Vagina (tissue), 2 donors: Measurements from ENCODE around the gene OR52I2. TPM values are rescaled to one million over a fixed set of nuclear protein-coding genes. Genes with fewer than 3 reads are reported as not detected.

ENCODE experiments used
- DNase-seq, 2 donors: peaks; one replicate each; pipeline ENCODE4 v3.0.0-alpha.2; 2017; ENCODE audit errors: extremely low spot score in 2 of 2
- H3K27ac ChIP-seq: fragments of 200-600 bp; sonication (generic); one replicate; pipeline ENCODE4 v1.5.1; 2019
- H3K27me3 ChIP-seq: fragments of 200-600 bp; sonication (generic); one replicate; pipeline ENCODE4 v1.5.1; 2019
- H3K36me3 ChIP-seq, 2 donors: fragments of 200-600 bp; sonication (generic); one replicate each; pipeline ENCODE4 v1.5.1; 2017 to 2019
- H3K4me1 ChIP-seq: fragments of 200-600 bp; sonication (generic); one replicate; pipeline ENCODE4 v1.5.1; 2019
- H3K4me3 ChIP-seq, 2 donors: fragments of 200-600 bp; sonication (generic); 1 replicate in 1 of 2; 2 replicates in 1 of 2; pipeline ENCODE4 v1.5.1; 2016 to 2019
- H3K9me3 ChIP-seq: fragments of 200-600 bp; sonication (generic); one replicate; pipeline ENCODE4 v1.5.1; 2019
- POLR2A ChIP-seq, 2 donors: fragments of 450-650 bp; IDR thresholded peaks; one replicate each; pipeline ENCODE4 v1.6.1; 2017; ENCODE audit warnings: antibody characterized with exemption in 2 of 2, mild to moderate bottlenecking in 2 of 2, moderate library complexity in 2 of 2
- POLR2AphosphoS5 ChIP-seq, 2 donors: sonication (generic); formaldehyde crosslinking; IDR thresholded peaks; one replicate each; pipeline ENCODE4 v1.9.0; 2017; ENCODE audit warnings: antibody characterized with exemption in 2 of 2, mild to moderate bottlenecking in 2 of 2, low read depth in 1 of 2; ENCODE audit not compliant: insufficient read depth in 1 of 2
- intact Hi-C: fragments of 100-400 bp; cut with DNase I; formaldehyde crosslinking; loops from one replicate; pipeline ENCODE4 v1.15.1; 2023
- total RNA-seq: library from RNA; depleted of rRNA; stranded (reverse); fragments of >200 nt; gene quantifications from one replicate; pipeline ENCODE4 v1.2.3, GENCODE V29; 2016
- TF ChIP-seq, protein P1 (sequence below), 3 experiments: fragments of 450-650 bp in 2 of 3; fragments of 200-600 bp in 1 of 3; sonication (generic) in 1 of 3; IDR thresholded peaks; one replicate each; pipeline ENCODE4 v1.5.1; 2017 to 2019; ENCODE audit warnings: antibody characterized with exemption in 3 of 3, mild to moderate bottlenecking in 2 of 3, moderate library complexity in 2 of 3

The OR52I2 gene
- total RNA-seq: not detected

DNA sequence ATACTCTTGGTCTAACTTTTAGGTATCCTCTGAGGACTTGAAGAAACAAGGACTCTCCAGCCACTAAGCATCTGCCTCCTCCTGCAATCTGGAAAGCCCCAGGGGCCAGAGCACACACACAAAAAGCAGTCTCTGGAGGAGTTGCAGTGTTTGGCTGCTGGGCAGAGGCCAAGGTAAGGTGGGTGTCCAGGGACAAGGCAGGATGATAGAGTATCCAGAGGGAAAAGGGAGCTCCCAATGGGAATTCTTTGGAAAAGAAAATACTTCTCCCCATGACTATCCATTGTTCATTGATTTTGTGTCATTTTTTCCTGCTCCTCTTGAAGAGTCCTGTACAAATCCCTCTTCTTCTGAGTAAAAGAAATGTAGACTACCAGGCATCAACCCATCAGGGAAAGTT lies at the start of gene OR52I2:
Gene OR52I2 (plus strand): TSS at position 301 of the 400 bp plus-strand sequence.
- Histone ChIP-seq H3K4me1 (no peaks in the 10 kb centered on the region), H3K27ac (no peak within 1 kb of the TSS), H3K27me3 (no peaks in the 10 kb centered on the region), H3K4me3 (no peak within 1 kb of the TSS), H3K36me3 (no peaks in the 10 kb centered on the region), H3K9me3 (no peaks in the 10 kb centered on the region)
- DNase-seq: no peak
- intact Hi-C loops: no loop called here
- TF ChIP-seq POLR2AphosphoS5 (IDR thresholded peaks at IDR 0.05; ENCODE audit: insufficient read depth in 1 of 2, low read depth in 1 of 2): no peak
- no peak for TF ChIP-seq POLR2A (IDR thresholded peaks at IDR 0.05)
- TF ChIP-seq, protein P1, sequence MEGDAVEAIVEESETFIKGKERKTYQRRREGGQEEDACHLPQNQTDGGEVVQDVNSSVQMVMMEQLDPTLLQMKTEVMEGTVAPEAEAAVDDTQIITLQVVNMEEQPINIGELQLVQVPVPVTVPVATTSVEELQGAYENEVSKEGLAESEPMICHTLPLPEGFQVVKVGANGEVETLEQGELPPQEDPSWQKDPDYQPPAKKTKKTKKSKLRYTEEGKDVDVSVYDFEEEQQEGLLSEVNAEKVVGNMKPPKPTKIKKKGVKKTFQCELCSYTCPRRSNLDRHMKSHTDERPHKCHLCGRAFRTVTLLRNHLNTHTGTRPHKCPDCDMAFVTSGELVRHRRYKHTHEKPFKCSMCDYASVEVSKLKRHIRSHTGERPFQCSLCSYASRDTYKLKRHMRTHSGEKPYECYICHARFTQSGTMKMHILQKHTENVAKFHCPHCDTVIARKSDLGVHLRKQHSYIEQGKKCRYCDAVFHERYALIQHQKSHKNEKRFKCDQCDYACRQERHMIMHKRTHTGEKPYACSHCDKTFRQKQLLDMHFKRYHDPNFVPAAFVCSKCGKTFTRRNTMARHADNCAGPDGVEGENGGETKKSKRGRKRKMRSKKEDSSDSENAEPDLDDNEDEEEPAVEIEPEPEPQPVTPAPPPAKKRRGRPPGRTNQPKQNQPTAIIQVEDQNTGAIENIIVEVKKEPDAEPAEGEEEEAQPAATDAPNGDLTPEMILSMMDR (IDR thresholded peaks at IDR 0.05): no peak

DNA sequence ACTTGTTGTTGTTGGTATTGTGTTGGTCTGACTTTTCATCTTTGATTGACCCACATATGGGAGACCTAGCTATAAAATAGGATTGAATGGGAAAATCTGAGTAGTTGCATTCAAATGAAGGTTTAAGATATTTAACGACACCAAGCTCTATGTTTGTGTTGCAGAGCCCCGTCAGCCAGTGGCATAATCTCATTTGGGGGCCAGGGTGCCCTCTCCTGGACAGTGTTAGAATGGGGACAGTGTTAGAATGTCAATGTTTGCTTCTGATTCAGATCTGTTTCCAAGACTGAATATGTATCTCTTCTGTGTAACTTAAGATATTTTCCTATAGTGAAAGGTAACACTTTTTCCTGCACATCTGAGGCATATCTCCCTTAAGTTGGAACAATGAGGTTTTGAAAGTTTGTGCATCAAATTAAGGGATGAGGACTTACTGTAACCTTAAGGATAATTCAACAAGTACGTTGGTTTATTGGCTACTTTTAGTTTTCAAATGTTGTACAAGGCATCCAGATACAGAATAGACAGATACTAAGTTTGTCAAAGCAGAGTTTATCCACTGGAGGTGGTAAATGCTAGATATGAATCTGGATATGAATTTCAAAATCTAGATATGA lies 41.8 kb upstream of the OR52I2 start:
- no peak overlapping the region for H3K27ac ChIP-seq
- no peaks in the 10 kb centered on the region for H3K36me3 ChIP-seq
- no peak for DNase-seq
- H3K4me3 ChIP-seq: no peak overlapping the region
- intact Hi-C loops: no loop called here
- no peaks in the 10 kb centered on the region for H3K27me3 ChIP-seq
- H3K4me1 ChIP-seq: no peaks in the 10 kb centered on the region
- TF ChIP-seq, protein P1 (IDR thresholded peaks at IDR 0.05): peak in 2 of 3 experiments; percentile 23 to 65
- TF ChIP-seq POLR2AphosphoS5 (IDR thresholded peaks at IDR 0.05; ENCODE audit: insufficient read depth in 1 of 2, low read depth in 1 of 2): no peak
- H3K9me3 ChIP-seq: no peaks in the 10 kb centered on the region

- no peaks in the 10 kb centered on the region for H3K36me3 ChIP-seq
- no peak for TF ChIP-seq POLR2AphosphoS5 (IDR thresholded peaks at IDR 0.05; ENCODE audit: insufficient read depth in 1 of 2, low read depth in 1 of 2)
- TF ChIP-seq POLR2A (IDR thresholded peaks at IDR 0.05): no peak
- TF ChIP-seq, protein P1 (IDR thresholded peaks at IDR 0.05): no peak
- no peak overlapping the region for H3K27ac ChIP-seq
- H3K9me3 ChIP-seq: no peaks in the 10 kb centered on the region
- H3K4me1 ChIP-seq: no peaks in the 10 kb centered on the region
- no peaks in the 10 kb centered on the region for H3K27me3 ChIP-seq
- intact Hi-C loops: no loop called here
- no peak for DNase-seq
- no peak overlapping the region for H3K4me3 ChIP-seq
These were observed 40.5 kb upstream of the OR52I2 start for GRCh38 chr11:4541071-4541470.

GRCh38 chr11:4543561-4543960 lies 38.0 kb upstream of the OR52I2 start:
- no peak overlapping the region for H3K27ac ChIP-seq
- H3K9me3 ChIP-seq: no peaks in the 10 kb centered on the region
- H3K4me1 ChIP-seq: no peaks in the 10 kb centered on the region
- no peaks in the 10 kb centered on the region for H3K27me3 ChIP-seq
- H3K36me3 ChIP-seq: no peaks in the 10 kb centered on the region
- TF ChIP-seq, protein P1 (IDR thresholded peaks at IDR 0.05): no peak
- TF ChIP-seq POLR2A (IDR thresholded peaks at IDR 0.05) (no peak), POLR2AphosphoS5 (IDR thresholded peaks at IDR 0.05; ENCODE audit: insufficient read depth in 1 of 2, low read depth in 1 of 2) (no peak)
- DNase-seq: no peak
- H3K4me3 ChIP-seq: no peak overlapping the region
- intact Hi-C loops: no loop called here

DNA sequence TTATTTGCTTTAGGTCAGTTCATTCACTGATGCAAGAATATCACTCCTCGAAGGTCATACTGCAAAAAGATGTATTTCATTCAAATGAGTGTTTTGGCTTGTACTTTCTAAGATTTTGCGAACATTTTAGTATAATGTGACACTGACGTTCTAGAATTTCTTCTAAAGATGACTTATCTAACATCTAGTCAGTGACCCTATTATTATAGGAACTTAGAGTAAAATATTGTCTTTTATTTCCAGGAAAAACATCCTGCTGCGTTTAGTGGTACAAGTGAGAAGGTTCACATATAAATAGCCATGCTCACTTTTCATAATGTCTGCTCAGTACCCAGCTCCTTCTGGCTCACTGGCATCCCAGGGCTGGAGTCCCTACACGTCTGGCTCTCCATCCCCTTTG lies 36.7 kb upstream of the OR52I2 start, which contains the start of gene OR52M1:
Gene OR52M1 (plus strand): TSS at position 301 of the 400 bp plus-strand sequence. CDS start 0 bp downstream, at position 301.
- H3K36me3 ChIP-seq: no peaks in the 10 kb centered on the region
- H3K9me3 ChIP-seq: no peaks in the 10 kb centered on the region
- no peaks in the 10 kb centered on the region for H3K27me3 ChIP-seq
- intact Hi-C loops: no loop called here
- H3K4me1 ChIP-seq: no peaks in the 10 kb centered on the region
- TF ChIP-seq, protein P1 (IDR thresholded peaks at IDR 0.05): no peak
- no peak for TF ChIP-seq POLR2A (IDR thresholded peaks at IDR 0.05)
- H3K27ac ChIP-seq: no peak within 1 kb of the TSS
- no peak within 1 kb of the TSS for H3K4me3 ChIP-seq
- DNase-seq: no peak
